Endodermal cell (in vitro differentiated cells): Measurements from ENCODE around the gene COCH. TPM values are rescaled to one million over a fixed set of nuclear protein-coding genes. Genes with fewer than 3 reads are reported as not detected.

ENCODE experiments used
- DNase-seq: peaks from one replicate; pipeline ENCODE4 v3.0.0-alpha.2; 2017
- H3K27ac ChIP-seq: 2 replicates; pipeline ENCODE4 v1.5.1; 2013; ENCODE audit warnings: mild to moderate bottlenecking, low read depth, low read length, moderate library complexity
- H3K27me3 ChIP-seq: 2 replicates; pipeline ENCODE4 v1.6.1; 2013; ENCODE audit warnings: mild to moderate bottlenecking, low read length, moderate library complexity; ENCODE audit not compliant: insufficient read depth, control insufficient read depth, poor library complexity, severe bottlenecking
- H3K36me3 ChIP-seq: 2 replicates; pipeline ENCODE4 v1.7.0; 2013; ENCODE audit warnings: mild to moderate bottlenecking, low read length, moderate library complexity; ENCODE audit not compliant: control insufficient read depth, insufficient read depth
- H3K4me1 ChIP-seq: one replicate; pipeline ENCODE4 v1.7.0; 2013; ENCODE audit warnings: low read length; ENCODE audit not compliant: control insufficient read depth, insufficient read depth
- H3K4me3 ChIP-seq: 2 replicates; pipeline ENCODE4 v1.5.1; 2013; ENCODE audit warnings: mild to moderate bottlenecking, low read length, moderate library complexity
- H3K9ac ChIP-seq: 2 replicates; pipeline ENCODE4 v1.6.1; 2013; ENCODE audit warnings: mild to moderate bottlenecking, low read length, moderate library complexity; ENCODE audit not compliant: poor library complexity, severe bottlenecking; ENCODE audit errors: extremely low read depth
- H3K9me3 ChIP-seq: 2 replicates; pipeline ENCODE4 v1.6.1; 2013; ENCODE audit warnings: mild to moderate bottlenecking, low read length, moderate library complexity; ENCODE audit not compliant: control insufficient read depth
- H3K27ac Mint-ChIP-seq: 2 replicates; pipeline ENCODE4 v1.8.0; 2020; ENCODE audit warnings: mixed read lengths
- H3K27me3 Mint-ChIP-seq: 2 replicates; pipeline ENCODE4 v1.8.0; 2021; ENCODE audit warnings: mild to moderate bottlenecking, mixed read lengths; ENCODE audit not compliant: insufficient read depth
- H3K36me3 Mint-ChIP-seq: 2 replicates; pipeline ENCODE4 v1.8.0; 2020; ENCODE audit warnings: low read depth, mixed read lengths
- H3K4me1 Mint-ChIP-seq: 2 replicates; pipeline ENCODE4 v1.8.0; 2020; ENCODE audit warnings: mixed read lengths
- H3K4me3 Mint-ChIP-seq: 2 replicates; pipeline ENCODE4 v1.8.0; 2020; ENCODE audit warnings: mild to moderate bottlenecking, moderate library complexity, mixed read lengths
- H3K9me3 Mint-ChIP-seq: 2 replicates; pipeline ENCODE4 v1.8.0; 2020; ENCODE audit warnings: mild to moderate bottlenecking, mixed read lengths
- WGBS, 2 experiments: methylation state at CpG; one replicate each; pipeline versions ENCODE4 v1.1.5 to v1.1.7; 2013; ENCODE audit warnings: missing lambda C conversion rate in 2 of 2, mixed read lengths in 1 of 2; ENCODE audit not compliant: insufficient coverage in 1 of 2, insufficient read length in 1 of 2; 5-methylcytosine and 5-hydroxymethylcytosine counted together
- total RNA-seq, 2 donors: library from RNA; stranded (reverse); fragmentation: NEBNext Ultra II Directional in 1 of 2; extraction: Animal tissue kit (Norgen Biotek cat#: 25700) in 1 of 2; gene quantifications; 2 replicates in 1 of 2; 3 replicates in 1 of 2; pipeline ENCODE4 v1.2.1, GENCODE V29; 2021
- TF ChIP-seq, protein P1 (sequence below): fragments of 200-600 bp; sonication (generic); conservative IDR thresholded peaks from 2 replicates; pipeline ENCODE4 v1.5.0; 2021; ENCODE audit warnings: antibody characterized with exemption, mild to moderate bottlenecking

The COCH gene
- total RNA-seq, 2 donors from 2014 or later: 59.1 to 76.2 TPM

DNA sequence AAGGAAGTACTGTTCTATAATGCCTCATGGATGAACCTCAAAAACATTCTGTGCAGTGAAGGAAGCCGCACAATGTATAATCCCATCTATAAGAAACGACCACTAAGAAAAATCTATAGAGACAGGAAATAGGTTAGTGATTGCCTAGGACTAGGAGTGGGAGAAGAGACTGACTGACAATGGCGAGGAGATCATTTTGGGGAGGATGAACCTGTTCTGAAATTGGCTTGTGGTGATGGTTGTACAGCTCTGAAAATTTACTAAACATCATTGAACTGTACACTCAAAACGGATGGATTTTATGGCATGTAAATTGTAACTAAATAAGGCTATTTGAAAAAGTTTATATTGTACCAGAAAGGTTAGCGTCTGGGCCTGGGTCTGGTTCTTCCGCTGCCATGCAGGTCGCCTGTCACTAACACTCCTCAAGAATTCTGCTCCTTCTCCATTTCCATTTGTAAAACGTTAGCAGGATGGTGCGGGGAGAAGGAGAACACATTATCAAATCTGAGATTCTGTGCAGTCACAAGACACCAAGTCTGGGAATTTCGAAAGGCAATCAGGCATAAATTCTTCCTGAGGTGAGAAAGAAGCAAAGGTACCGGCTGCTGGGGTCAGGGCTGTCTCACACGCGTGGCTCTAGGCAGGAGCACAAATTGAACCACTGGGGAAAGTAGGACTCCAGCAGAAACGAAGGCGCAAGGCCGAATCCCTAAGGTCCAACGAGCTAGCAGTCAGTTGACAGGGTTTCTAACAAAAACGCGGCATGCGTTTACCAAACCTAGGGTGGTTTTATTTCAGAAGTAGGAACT, 845 bp upstream of the COCH start:
- Histone ChIP-seq H3K9me3 (no peaks in the 10 kb centered on the region), H3K9ac (no peak overlapping the region), H3K27ac (no peak overlapping the region), H3K27me3 (peaks cover 44% of the 10 kb centered on the region), H3K4me1 (no peaks in the 10 kb centered on the region), H3K36me3 (no peaks in the 10 kb centered on the region), H3K4me3 (peak overlapping the region; percentile 76)
- no peak for DNase-seq
- H3K27ac Mint-ChIP-seq: no peak overlapping the region
- H3K36me3 Mint-ChIP-seq: peaks cover 8% of the 10 kb centered on the region
- H3K4me1 Mint-ChIP-seq: peaks cover 15% of the 10 kb centered on the region
- H3K4me3 Mint-ChIP-seq: peak overlapping the region; percentile 63
- 79 to 82% methylated on average over 11 to 20 of the region's 20 CpGs for WGBS, 2 experiments
- H3K27me3 Mint-ChIP-seq: peaks cover 39% of the 10 kb centered on the region
- no peaks in the 10 kb centered on the region for H3K9me3 Mint-ChIP-seq
- TF ChIP-seq, protein P1, sequence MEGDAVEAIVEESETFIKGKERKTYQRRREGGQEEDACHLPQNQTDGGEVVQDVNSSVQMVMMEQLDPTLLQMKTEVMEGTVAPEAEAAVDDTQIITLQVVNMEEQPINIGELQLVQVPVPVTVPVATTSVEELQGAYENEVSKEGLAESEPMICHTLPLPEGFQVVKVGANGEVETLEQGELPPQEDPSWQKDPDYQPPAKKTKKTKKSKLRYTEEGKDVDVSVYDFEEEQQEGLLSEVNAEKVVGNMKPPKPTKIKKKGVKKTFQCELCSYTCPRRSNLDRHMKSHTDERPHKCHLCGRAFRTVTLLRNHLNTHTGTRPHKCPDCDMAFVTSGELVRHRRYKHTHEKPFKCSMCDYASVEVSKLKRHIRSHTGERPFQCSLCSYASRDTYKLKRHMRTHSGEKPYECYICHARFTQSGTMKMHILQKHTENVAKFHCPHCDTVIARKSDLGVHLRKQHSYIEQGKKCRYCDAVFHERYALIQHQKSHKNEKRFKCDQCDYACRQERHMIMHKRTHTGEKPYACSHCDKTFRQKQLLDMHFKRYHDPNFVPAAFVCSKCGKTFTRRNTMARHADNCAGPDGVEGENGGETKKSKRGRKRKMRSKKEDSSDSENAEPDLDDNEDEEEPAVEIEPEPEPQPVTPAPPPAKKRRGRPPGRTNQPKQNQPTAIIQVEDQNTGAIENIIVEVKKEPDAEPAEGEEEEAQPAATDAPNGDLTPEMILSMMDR: no peak

DNA sequence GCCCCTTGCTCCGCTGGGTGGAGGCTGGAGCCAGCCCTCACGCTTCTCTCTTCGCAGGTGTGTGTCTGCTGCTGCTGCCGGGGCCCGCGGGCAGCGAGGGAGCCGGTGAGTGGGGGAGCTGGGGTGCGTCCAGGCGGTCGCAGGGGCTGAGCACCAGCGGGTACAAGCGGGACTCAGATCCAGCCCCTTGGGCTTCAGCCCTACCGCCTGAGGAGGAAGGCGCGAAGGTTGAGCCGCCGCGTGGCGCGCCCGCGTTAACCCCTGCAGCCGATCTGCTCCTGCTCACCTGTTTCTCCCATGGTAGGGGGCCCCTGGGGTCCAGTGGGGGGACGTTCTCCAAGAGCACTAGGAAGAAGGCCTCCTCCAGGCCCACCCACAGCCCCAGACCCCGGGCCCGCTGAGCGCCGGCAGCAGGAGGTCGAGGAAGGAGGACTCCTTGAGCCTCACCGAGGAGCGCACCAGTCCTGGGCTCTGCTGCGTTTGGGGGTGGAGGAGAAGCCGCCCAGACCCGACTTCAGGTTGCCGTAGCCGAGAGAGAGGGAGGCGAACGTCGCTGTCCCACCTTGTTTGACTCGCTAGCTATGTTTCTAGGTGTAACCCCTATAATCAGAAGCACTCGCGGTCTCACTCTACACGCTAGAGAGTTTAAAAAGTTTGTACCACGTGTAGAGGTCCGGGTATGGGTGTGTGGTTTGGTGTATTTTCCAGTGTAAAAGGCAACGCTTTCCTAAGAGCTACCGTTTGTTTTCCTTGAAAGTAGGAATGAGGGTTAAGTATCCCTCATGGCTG, 834 bp downstream of the COCH start:
- peaks cover 39% of the 10 kb centered on the region for H3K27me3 Mint-ChIP-seq
- H3K4me3 ChIP-seq: peak overlapping the region; percentile 76
- H3K9me3 ChIP-seq: no peaks in the 10 kb centered on the region
- H3K27ac ChIP-seq: no peak overlapping the region
- no peaks in the 10 kb centered on the region for H3K4me1 ChIP-seq
- TF ChIP-seq, protein P1: no peak
- peaks cover 15% of the 10 kb centered on the region for H3K4me1 Mint-ChIP-seq
- H3K9me3 Mint-ChIP-seq: no peaks in the 10 kb centered on the region
- H3K36me3 ChIP-seq: no peaks in the 10 kb centered on the region
- H3K4me3 Mint-ChIP-seq: peak overlapping the region; percentile 63
- H3K9ac ChIP-seq: peak overlapping the region; percentile 49
- WGBS, 2 experiments: 2 to 16% methylated on average over 9 to 48 of the region's 48 CpGs
- DNase-seq: peak; percentile 81
- peaks cover 44% of the 10 kb centered on the region for H3K27me3 ChIP-seq
- no peak overlapping the region for H3K27ac Mint-ChIP-seq
- H3K36me3 Mint-ChIP-seq: peaks cover 14% of the 10 kb centered on the region

- Histone ChIP-seq H3K27me3 (peaks cover 44% of the 10 kb centered on the region), H3K27ac (no peak overlapping the region), H3K9ac (no peak overlapping the region), H3K4me3 (peak overlapping the region; percentile 76), H3K9me3 (no peaks in the 10 kb centered on the region), H3K36me3 (no peaks in the 10 kb centered on the region), H3K4me1 (no peaks in the 10 kb centered on the region)
- 45 to 70% methylated on average over 1 to 9 of the region's 9 CpGs for WGBS, 2 experiments
- DNase-seq: no peak
- H3K27me3 Mint-ChIP-seq: peaks cover 39% of the 10 kb centered on the region
- H3K4me3 Mint-ChIP-seq: peak overlapping the region; percentile 63
- H3K27ac Mint-ChIP-seq: no peak overlapping the region
- no peaks in the 10 kb centered on the region for H3K9me3 Mint-ChIP-seq
- H3K36me3 Mint-ChIP-seq: peaks cover 18% of the 10 kb centered on the region
- TF ChIP-seq, protein P1: no peak
- peaks cover 15% of the 10 kb centered on the region for H3K4me1 Mint-ChIP-seq
Measured at GRCh38 chr14:30875788-30876053, 1.4 kb downstream of the COCH start.
